Measurements from ENCODE around the gene DPYD.

GRCh38 chr1:97728436-97728835 is 192.4 kb downstream of the DPYD start:
- TF ChIP-seq POLR2A (IDR thresholded peaks at IDR 0.05) = no peak
- no peak for TF ChIP-seq CTCF (IDR thresholded peaks at IDR 0.05)

Measured in ovary (tissue), 3 donors.